Activated CD4-positive, alpha-beta T cell treated with anti-CD3 and anti-CD28 coated beads, Interleukin-2, amount 50 U/mL, for 4 hours (primary cell): ENCODE data around the gene SYT6.
"Not testable (repeated sequence)": the region's sequence is repeated elsewhere in the genome, so short reads cannot be mapped to it uniquely, and the experiment has no call there.

ENCODE experiments used
- DNase-seq, 2 experiments: peaks; one replicate each; pipeline ENCODE4 v3.0.0-alpha.2; 2020

Gene SYT6

DNA sequence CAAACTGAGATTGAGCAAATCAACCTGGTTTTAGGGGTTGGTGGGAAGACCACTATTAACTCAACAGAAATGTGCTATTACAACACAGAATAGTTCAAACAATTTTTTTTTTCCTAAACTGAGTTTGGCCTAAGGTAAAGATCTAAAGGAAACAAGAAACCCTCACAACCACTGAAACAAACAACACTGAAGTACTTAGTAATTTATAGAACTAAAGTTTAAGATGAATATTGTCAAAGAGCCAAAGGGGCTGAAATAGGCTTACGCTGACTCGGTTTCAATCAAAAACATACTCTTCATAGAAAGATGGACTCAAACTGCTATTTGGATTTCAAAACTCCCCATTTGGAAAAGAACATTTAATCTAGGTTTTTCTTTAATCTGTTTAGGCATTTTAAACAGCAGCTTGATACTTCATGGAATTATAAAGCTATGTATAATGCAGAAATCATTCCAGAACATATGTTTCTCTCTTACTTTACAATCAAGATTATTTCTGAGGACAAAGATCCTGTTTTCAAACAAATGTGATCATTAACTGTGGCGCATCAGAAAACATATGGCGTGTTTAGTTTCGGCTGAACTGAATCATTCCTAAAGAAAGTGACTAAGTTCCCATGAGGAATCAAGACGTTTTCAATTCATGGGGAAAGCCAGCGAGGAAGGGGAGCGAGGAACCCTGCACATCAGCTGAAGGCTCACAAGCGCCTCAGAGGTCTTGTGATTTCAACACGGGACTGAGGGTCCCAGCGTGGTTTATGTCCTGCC is 62.7 kb downstream of the SYT6 start:
- DNase-seq: no peak

DNA sequence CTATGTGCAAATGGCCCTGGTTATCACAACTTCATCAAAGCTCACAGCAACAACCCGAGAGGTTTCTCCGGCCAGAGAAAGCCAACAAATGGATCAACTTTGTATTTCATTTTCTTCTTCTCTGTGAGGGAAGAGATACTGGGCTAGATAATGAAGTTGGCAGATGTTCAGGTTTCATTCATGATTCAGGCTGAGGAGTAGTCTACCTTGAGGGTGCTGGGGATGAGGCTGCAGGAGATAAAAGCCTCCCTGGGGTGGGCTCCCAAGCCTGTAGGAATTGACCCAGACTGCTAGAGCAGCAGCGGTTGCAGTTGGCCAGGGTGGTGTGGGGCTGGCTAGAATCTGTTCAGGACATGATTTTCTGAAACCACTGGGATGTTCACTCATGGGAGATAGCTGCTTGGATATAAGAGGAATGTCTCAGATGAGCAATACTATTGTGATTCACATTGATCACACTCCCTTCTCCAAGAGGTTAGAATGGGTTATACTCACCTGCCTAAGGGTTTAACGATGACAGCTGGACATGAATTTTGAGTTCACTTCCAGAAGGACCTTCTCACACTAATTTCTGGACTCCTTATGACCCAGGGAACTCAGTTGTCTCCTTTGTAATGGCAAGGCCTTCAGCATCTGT is 64.0 kb downstream of the SYT6 start:
- no peak for DNase-seq

DNA sequence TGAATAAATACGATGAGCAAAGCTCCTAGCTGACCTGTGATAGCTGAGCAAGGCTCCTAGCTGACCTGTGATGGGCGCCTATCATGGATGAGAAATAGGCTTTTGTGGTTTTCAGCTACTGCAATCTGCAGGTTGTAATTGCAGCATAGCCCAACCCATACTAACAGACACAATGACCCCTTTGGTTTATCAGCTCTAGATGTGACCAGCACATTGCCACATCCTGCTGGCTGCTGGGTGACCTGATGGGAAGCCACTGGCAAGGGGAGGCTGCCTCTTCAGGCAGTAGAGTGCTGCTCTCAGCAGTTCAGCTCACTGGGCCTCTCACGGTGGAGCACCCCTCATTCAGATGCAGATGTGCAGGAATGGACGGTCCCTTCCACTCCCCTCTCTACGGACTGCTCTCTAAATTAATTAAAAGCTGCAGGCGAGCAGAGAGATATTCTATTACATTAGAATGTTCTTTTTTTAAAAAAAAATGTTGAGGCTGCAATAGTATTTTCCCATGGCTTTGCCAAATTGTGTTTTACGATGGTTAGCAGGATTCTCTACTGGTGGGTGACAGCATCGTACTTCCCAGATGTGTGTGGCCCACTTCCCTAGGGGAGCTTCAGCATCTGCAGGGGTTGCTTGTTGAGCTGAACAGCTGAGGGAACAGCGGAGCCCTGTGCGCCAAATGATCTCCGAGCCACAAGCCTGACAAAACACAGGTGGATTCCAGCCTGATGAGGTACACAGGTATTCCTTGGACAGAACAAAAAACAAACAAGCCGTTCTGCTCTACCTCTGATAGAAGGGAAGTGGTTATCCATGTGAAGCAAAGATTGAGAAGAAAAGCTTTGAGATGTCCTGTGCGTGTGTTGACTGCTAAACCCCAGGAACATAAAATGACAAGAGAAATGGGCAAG is 65.0 kb downstream of the SYT6 start:
- DNase-seq: no peak

DNA sequence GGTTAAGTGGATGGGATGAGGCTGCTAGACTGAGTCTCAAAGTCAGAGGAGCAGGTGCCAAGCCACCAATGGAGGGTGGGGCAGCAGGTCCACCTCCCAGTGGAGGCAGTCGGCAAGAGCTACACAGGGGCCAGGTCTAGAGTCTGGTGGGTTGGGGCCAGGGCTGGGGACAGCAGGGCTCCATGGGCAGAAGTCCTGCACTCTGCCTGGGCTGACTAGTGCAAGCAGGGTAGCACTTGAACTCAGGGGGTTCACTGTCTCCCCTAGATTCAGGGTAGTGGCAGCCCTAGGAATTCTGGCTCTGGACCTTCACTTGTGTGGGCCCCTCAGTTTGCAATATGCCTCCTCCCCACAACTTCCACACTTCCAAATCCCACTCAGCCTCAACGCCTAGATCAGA is 66.2 kb downstream of the SYT6 start:
- DNase-seq: no peak

DNA sequence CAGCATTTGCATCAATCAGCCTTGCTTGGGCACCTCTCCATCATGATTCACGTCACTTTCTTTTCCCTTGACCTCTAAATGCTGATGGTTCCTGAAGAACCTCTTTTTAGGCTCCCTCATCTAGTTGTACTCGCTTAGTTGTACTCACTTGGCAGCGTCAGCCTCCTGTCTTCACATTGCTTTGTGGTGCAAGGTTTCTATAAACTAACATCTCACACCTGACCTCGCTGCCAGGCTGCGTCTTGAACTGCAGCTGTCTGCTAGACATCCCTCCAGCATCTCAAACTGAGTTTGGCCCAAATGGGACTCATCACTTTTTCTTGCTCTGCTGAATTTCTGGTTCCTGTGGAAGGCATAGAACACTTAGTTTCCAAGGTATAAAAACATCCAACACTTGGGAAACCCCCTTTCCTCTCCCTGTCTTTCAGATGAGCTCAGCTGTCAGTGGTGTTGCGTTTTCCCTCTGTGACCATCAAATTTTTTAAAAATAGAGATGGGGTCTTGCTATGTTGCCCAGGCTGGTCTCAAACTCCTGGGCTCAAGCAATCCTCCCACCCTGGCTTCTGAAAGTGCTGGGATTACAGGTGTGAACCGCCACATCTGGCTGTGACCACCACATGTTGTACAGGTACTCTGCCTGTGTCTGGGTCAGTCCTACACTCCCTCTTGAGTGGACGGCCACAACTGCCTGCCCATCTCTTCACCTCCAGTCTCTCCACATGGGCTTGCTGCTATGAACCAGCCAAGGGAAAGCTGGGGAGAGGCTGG is 66.9 kb downstream of the SYT6 start:
- DNase-seq: no peak

DNA sequence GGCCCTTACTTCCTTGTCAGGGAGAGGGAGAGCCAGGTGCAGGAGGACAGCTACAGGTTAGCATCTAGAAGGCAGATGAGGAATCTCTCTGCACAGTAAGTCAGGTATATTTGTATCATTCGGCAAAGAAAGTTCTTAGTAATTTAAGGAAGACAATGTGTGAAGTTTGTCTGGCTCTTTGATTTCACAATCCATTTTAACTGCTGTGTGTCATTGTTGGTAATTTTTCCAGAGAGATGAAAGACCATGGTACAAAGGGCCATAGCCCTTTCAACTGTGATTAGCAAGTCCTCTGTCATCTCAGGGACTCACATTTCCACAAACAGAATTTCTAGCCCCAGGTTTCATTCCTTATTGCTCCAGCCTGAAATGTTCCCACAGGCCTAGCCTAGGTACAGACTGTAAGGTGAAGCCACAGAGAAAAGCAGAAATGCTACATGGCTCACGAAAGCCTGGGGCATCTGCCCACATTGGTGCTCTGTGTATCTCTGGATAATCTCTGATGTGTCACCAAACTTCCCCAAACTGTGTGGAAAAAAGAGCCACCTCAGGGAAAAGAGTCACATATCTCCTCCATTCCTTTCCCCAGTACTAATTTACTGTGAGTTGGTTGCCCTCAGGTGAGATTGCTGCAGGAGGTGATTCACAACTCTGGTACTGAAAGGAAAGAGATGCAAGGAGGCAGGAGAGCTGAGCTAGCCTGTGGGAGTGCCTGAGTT is 70.6 kb downstream of the SYT6 start:
- DNase-seq: no peak

DNA sequence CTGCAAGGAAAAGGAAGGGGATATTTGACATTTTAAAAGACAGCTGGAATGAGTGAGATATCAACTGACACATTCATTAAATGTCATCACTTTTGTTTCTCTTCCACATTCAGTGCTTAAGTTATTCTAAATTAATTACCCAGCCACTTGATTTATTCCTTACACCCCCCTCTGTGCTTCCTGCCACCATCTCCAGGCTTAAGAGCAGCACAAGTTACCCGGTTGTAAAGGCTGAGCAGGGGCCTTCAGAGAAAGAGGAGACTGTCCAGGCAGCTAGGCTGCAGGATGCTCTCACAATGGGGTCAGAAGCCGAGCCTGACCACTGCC is 71.4 kb downstream of the SYT6 start:
- DNase-seq: no peak

DNA sequence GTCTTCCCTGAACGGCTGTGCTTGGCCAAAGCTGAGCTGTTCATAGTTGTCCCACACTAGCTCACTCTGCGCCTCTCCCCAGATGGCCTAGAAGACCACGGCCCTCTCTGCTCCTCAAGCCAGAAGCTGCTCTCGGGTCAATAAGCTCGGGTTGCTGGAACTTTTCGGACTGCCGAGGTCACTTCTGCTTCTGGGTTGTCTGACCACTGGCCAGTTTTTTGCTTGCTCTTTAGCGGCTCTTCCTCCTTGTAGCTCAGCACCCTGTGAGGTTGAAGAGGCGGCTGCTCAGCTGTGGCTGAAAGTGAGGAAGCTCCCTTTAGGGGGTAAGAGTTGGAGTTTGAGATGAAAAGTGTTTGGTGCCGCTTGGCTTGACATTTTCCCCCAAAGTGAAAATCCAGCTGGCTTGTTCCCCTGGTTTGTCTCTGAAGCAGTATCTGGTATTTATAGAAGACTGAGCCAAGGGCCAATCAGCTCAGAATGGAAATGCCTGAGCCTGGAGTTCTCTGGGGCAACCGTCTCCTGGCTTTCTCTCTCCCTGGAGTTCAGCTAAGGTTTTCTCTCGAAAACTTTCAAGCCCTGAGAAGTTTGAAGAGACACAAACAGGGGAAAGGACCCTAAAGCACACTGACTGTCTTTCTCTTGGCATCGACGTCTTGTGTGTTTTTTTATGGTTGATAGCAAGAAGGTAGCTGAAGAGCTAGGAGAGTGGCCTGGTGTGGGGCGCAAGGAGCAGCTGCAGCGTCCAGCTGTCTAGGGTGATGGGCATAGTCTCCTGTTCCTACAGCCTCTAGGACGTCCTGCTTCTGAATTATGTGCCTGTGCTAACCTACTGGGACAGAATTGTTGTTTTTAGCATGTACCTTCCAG is 72.0 kb downstream of the SYT6 start:
- DNase-seq: no peak

DNA sequence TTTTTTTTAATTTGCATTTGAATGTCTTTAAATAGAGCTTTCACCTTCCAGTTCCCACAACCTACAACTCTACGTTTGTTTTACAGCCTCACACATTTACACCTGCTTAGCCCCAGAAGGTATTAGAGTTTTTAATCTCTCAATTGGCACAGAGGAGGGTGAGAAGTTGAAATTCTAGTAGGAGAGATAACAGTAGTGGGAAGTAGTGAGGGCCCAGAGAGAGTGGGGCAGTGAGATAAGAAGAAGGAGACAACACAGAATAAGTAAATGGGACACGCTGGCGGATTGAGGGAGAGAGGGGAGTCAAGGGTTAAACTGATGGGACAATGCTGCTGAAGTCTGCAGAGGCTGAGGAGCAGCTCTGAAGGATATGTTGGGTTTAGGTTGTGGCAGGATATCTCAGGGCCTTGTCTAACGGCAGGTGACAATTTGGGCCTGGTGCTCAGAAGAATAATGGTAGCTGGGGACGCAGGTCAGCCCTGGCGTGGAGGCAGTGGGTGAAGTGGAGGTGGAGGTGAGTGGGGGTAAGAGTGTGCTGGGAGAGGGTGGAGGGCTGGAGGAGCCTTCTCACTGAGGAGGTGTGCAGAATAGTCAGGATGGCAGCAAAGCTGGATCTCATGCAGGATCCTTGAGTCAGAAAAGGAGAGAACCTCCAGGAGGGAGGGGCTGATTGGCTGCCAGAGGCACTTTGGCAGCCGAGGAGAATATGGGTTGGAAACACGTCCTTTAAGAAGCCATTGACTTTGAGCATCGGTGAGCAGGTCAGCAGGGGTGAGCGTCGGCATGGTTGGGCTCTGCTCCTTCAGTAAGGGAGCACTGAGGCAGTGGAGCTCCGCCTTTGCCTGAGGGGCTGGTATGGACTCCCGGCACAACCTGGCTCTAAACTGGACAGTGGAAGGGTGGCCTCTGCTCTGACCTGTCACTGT is 72.9 kb downstream of the SYT6 start:
- DNase-seq: no peak

DNA sequence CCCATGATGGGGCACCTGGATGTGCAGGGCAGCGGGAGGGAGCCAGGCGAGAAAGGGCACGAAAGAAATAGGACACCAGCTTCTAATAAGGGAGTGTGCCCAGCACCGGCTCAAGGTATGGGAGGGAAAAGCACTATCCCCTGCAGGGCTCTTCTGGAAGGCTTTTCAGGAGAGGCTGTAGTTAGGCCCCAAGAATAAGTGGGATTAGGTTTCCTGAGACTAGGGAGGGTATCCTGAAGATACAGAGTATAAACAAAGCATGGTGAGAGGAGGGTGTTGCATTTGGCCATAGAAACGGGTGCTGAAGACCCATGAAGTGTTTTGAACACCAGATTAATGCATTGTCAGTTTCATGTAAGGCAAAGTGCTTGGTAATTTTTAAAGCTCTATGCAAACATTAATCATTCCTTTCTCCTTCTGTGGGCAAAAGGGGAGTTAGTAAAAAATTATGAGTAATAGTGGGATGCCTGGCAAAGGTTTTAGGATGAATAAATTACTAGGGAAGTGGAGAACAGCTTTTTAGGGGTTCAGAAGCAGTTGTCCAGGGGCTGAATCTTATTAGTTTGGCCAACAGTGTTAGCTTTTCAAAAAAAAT is 74.0 kb downstream of the SYT6 start:
- no peak for DNase-seq

DNA sequence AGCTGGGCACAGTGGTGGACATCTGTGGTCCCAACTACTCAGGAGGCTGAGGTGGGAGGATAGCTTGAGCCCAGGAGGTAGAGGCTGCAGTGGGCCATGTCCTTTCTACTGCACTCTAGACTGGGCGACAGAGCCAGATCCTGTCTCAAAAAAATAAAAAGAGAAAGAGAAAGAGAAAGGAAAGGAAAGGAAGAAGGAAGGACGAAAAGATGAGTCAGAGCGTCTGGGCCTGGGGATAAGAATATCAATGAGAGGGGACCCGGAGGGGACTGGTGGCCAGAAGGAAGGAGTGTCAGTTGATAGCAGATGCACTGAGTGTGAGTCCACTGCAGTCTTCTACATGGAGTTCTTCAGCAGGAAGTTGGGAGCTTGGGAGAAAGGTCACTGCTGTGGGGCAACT is 75.6 kb downstream of the SYT6 start:
- no peak for DNase-seq

DNA sequence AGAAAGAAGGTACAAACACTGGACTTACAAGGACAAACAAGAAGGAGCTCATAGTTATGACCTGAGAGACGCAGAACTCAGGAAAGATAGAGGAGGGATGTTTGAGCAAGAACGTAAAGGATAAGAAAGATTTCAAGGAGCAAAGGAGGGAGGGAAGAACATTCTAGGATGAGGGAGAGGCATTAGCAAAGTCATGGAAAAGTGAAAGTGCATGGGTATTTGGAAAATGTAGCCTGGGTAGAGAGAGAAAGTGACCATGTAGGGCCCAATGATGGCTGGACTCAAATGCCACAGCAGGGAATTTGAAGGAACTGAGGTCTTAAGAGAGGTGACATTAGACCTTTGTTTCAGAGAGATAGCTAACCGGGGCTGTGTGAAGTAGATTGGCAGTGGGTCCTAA is 76.5 kb downstream of the SYT6 start:
- DNase-seq: no peak

DNA sequence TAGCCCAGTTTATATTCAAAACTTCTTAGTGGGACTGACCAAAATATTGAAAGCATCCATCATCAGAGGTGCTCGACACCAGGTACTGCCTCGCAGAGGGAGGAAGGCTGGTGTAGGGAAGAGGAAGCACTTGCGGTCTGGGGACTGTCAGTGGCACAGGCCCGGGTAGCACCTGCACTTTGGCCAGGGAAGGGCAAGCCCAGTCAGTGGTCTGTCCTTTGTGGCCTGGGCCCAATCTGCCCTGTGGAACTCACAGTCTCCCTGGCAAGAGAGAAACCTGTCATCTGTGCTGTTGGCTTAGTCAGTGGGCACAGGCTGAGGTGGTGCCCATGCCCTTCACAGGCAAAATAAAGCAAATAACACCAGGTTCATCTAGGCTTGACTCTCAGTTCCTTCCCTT is 77.4 kb downstream of the SYT6 start:
- DNase-seq: no peak

DNA sequence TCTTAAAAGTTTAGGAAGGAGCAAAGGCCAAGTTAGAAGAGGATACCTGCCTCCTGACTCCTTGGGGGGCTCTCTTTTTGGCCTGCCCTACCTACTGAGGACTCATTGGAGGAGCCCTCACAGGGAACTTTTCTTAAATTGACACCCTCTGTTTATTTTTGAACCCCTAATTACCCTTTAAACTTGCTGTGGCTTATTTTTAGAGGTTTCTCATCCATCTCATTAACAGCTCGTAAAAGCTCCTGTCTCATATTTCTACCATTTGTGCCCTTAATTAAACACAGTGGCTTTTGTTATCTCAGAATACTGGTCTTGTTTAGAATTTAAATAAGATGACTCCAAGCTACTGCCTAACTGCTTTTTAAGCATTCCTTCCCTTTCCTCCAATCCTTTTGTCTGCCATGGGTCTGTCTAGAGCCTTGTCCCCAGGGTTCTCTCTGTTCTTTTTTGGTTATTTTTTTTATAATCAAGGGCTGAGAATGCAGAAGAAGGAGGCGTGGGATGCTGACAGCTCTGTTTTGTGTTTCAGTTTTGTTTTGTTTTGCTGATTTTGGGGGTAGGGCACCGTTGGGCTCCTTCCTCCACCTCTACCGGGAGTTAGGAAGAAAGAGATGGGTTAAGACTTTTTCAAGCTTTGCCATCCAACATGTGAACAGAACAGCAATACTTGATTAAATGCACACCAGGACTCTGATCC is 78.0 kb downstream of the SYT6 start:
- DNase-seq: no peak

DNA sequence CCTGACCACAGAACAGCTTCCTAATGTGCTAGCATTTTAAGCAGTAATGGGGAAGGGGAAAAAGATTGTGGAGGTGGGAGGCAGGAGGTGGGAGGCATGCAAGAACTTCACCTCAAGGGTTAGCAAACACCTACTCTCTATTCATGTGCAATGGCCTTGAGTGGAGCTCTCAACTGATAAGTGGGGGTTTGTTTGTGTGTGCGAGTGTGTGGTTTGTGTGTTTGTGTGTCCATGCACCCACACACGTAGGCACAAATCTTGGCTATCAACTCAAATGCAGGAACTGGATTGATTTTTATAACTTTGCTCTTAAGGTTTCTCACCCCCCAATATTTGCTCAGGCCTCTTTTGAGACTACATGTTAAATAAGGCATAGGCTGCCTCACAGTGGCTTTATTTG is 78.6 kb downstream of the SYT6 start:
- DNase-seq: no peak

DNA sequence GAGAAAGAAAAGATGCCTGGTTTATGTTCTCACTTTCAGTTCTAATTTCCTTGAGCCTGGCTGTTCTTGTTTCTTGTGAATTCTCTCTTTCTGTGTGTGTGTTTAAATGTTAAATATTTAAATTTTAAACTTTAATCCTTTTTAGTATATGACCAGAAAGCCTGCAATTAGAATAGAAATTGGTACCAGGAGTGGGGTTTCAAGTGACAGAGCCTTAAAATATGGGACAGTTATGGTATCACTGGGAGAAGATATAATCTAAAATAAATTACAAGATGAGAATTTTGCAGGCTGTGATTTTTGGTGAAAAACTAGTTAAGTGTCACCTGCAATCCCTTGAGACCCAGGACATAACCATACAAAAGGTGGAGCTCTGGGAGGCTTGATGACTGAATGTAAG is 81.4 kb downstream of the SYT6 start:
- no peak for DNase-seq

DNA sequence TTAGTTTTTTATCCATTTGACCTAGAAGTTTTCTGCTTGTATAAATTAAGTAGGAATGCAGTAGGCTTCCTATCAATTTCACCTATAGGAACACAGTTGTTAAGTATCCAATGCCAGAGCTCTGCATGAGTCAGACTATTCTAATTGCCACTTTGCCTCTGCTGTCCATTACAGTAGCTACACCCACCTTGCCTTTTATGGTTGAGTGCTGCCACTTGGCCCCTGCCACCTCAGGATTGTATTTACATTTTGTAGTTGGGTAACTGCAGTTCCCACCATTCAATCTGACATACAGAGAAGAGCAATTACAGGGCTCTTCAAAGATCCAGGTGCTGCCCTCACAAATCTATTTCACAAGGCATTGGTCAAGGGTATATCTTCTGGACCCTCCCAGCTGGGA is 83.9 kb downstream of the SYT6 start:
- not testable (repeated sequence) for DNase-seq

DNA sequence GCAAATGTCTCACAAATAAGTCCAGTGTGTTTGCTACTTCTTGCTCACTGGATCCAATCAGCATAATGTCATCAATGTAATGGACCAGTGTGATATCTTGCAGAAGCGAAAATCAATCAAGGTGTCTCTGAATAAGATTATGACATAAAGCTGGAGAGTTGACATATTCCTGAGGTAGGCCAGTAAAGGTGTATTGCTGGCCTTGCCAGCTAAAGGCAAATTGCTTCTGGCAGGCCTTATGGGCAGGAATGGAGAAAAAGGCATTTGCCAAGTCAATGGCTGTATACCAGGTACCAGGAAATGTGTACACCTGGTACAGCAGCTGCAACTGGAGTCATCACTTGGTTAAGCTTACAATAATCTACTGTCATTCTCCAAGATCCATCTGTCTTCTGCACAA is 85.0 kb downstream of the SYT6 start:
- not testable (repeated sequence) for DNase-seq

DNA sequence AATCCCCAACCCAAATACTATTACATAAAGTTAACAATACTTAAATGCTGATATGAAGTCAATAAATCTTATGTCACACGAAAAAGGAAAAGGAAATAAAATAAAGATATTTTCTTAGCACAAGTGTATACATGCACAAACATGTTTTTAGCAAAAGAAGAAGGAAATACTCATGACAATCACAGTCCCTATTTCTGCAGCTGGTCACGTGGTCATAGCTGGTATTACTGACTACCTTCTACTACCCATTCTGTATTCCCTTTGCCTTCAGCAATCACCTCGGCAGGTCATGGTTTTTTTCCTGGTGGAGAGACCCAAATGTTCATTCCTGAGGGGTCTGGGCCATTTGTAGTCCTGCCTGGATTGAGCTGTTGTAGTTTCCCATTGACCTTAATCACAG is 88.0 kb downstream of the SYT6 start:
- not testable (repeated sequence) for DNase-seq
